Uterus (tissue), 4 donors: ENCODE results near the gene MESD. TPM values are rescaled to one million over a fixed set of nuclear protein-coding genes. Genes with fewer than 3 reads are reported as not detected.

Experiments used
- DNase-seq, 2 donors: peaks; one replicate each; pipeline ENCODE4 v3.0.0-alpha.2; 2019 to 2020
- H3K27ac ChIP-seq, 2 donors: fragments of 200-600 bp; sonication (generic); 1 replicate in 1 of 2; 2 replicates in 1 of 2; pipeline ENCODE4 v1.5.1; 2016 to 2018
- H3K27me3 ChIP-seq, 2 donors: fragments of 200-600 bp; sonication (generic); one replicate each; pipeline ENCODE4 v1.5.1; 2018 to 2019; ENCODE audit warnings: control low read depth in 1 of 2
- H3K36me3 ChIP-seq, 2 donors: fragments of 200-600 bp; sonication (generic); one replicate each; pipeline ENCODE4 v1.5.1; 2019; ENCODE audit warnings: control low read depth in 1 of 2
- H3K4me1 ChIP-seq, 2 donors: fragments of 200-600 bp; sonication (generic); one replicate each; pipeline ENCODE4 v1.5.1; 2018 to 2019; ENCODE audit warnings: control low read depth in 1 of 2
- H3K4me3 ChIP-seq, 2 donors: fragments of 200-600 bp; sonication (generic); 1 replicate in 1 of 2; 2 replicates in 1 of 2; pipeline ENCODE4 v1.5.1; 2018 to 2019; ENCODE audit warnings: mild to moderate bottlenecking in 1 of 2
- H3K9me3 ChIP-seq, 2 donors: fragments of 200-600 bp; sonication (generic); one replicate each; pipeline ENCODE4 v1.5.1; 2019; ENCODE audit warnings: control low read depth in 1 of 2
- POLR2A ChIP-seq, 2 donors: fragments of 450-650 bp; IDR thresholded peaks; one replicate each; pipeline ENCODE4 v1.6.1; 2016; ENCODE audit warnings: antibody characterized with exemption in 2 of 2, mild to moderate bottlenecking in 1 of 2, moderate library complexity in 1 of 2
- intact Hi-C: fragments of 100-400 bp; cut with DNase I; formaldehyde crosslinking; loops from one replicate; pipeline ENCODE4 v1.15.1; 2023; ENCODE audit warnings: low total_unique reads
- total RNA-seq, 4 donors: library from RNA; depleted of rRNA in 3 of 4; stranded (reverse); fragments of >200 nt in 3 of 4; gene quantifications; one replicate each; pipeline versions ENCODE4 v1.1.0 to v1.2.4, GENCODE V29; 2014 to 2023
- TF ChIP-seq, protein P1 (sequence below), 4 experiments: fragments of 200-600 bp in 2 of 4; fragments of 450-650 bp in 2 of 4; sonication (generic) in 2 of 4; IDR thresholded peaks; one replicate each; pipeline ENCODE4 v1.5.1; 2016 to 2019; ENCODE audit warnings: antibody characterized with exemption in 4 of 4, mild to moderate bottlenecking in 2 of 4, moderate library complexity in 1 of 4
- donor health status: DM: yes; HTN: yes; CAD: no.

The MESD gene
- total RNA-seq, 4 donors from 2014 or later = 23.6 to 48.7 (median 27.7) TPM

DNA sequence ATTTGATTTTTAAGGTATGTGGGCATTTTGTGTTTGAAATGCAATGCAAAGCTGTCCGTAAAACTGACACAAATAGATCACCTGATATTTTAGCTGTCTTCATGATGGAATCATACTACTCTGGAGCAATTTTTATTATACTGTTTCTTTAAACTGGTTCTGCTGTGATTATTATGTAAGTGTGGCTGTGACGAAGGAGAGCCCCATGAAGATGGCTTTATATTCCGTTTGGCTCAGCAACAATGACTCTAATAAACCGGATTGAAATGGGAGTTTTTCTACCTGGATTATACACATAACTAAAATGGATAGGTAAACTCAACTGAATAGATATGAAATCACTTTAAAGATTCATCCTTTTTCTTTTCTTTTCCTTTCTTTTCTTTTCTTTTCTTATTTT, 20.5 kb upstream of the MESD start:
- no peaks in the 10 kb centered on the region for H3K9me3 ChIP-seq
- H3K27ac ChIP-seq = no peak overlapping the region
- TF ChIP-seq, protein P1, sequence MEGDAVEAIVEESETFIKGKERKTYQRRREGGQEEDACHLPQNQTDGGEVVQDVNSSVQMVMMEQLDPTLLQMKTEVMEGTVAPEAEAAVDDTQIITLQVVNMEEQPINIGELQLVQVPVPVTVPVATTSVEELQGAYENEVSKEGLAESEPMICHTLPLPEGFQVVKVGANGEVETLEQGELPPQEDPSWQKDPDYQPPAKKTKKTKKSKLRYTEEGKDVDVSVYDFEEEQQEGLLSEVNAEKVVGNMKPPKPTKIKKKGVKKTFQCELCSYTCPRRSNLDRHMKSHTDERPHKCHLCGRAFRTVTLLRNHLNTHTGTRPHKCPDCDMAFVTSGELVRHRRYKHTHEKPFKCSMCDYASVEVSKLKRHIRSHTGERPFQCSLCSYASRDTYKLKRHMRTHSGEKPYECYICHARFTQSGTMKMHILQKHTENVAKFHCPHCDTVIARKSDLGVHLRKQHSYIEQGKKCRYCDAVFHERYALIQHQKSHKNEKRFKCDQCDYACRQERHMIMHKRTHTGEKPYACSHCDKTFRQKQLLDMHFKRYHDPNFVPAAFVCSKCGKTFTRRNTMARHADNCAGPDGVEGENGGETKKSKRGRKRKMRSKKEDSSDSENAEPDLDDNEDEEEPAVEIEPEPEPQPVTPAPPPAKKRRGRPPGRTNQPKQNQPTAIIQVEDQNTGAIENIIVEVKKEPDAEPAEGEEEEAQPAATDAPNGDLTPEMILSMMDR (IDR thresholded peaks at IDR 0.05) = no peak
- TF ChIP-seq POLR2A (IDR thresholded peaks at IDR 0.05) = no peak
- DNase-seq = no peak
- H3K36me3 ChIP-seq = no peaks in the 10 kb centered on the region
- intact Hi-C loops = no loop called here
- no peaks in the 10 kb centered on the region for H3K4me1 ChIP-seq
- H3K27me3 ChIP-seq = no peaks in the 10 kb centered on the region
- H3K4me3 ChIP-seq = no peak overlapping the region

DNA sequence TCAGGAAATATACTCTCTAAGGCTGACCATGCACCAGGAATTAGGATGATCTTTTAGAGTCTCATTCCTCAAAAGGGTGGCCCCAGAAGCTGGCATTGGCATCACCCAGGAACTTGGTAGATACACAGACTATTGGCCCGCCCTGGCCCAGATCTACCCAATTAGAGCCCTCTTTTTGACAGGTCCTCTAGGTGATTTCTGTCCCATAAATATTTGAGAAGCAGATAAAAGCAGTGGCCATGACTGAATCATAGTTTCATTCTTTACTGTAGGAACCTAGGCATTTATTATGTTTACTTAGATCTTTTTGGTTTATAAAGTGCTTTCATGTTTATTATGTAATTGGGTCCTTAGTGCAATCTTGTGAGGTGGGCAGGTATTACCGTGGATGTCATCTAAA, 18.7 kb upstream of the MESD start:
- H3K36me3 ChIP-seq = no peaks in the 10 kb centered on the region
- no peak overlapping the region for H3K27ac ChIP-seq
- no peak for DNase-seq
- H3K9me3 ChIP-seq = no peaks in the 10 kb centered on the region
- no peaks in the 10 kb centered on the region for H3K27me3 ChIP-seq
- TF ChIP-seq, protein P1 (IDR thresholded peaks at IDR 0.05) = no peak
- TF ChIP-seq POLR2A (IDR thresholded peaks at IDR 0.05) = no peak
- peaks cover 3 to 5% of the 10 kb centered on the region in 2 donors for H3K4me1 ChIP-seq
- intact Hi-C loops = no loop called here
- H3K4me3 ChIP-seq = no peak overlapping the region

DNA sequence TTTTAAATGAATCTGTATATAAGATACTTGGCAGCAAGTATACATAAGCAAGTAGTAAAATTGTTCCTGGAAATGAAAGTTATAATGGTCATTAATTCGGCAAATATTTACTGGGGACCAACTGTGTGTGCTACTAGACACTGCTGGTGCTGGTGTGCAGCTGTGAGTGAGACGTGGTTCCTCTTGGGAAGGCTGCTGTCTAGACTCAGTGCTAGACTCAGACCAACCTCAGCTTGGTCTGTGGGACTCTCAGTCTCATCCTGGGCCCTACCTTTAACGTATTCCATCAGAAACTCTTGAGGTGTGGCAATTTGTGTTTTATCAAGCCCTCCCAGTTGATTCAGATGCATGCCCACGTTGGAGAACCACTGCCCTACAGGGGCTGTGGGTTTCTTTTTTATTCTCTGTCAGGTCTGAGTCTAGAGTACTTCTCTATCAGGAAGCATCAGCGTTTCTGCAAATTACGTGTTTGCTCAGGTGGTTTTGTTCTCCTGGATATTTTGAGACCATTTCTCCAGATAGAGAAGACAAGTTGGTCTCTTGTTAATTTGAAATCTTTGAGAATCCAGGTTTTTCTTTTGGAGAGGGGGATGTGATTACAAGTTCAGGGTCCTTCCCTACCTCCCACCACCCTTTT, 17.9 kb upstream of the MESD start:
- DNase-seq = no peak
- no peak overlapping the region for H3K27ac ChIP-seq
- H3K4me3 ChIP-seq = no peak overlapping the region
- intact Hi-C loops = no loop called here
- H3K36me3 ChIP-seq = no peaks in the 10 kb centered on the region
- no peaks in the 10 kb centered on the region for H3K27me3 ChIP-seq
- H3K9me3 ChIP-seq = no peaks in the 10 kb centered on the region
- peaks cover 3 to 9% of the 10 kb centered on the region in 2 donors for H3K4me1 ChIP-seq
- TF ChIP-seq, protein P1 (IDR thresholded peaks at IDR 0.05) = no peak
- TF ChIP-seq POLR2A (IDR thresholded peaks at IDR 0.05) = no peak

DNA sequence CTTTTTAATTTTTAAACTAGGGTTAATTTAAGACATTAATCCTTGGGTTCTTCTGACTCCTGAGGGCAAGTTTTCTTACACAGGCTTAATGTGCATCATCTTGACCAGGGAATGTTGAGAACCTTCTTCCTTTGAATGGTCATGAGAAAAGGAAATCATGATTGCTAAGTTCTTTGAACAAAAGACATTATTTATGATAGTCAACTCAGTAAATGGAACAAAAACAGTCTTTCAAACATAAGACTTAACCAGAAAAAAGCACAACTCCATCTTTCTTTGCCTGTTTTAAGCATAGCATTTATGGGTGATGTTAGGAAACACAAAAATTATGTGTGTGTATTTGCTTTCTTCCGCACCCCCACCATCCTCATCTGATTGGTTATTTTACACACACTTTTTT, 16.5 kb upstream of the MESD start:
- TF ChIP-seq, protein P1 (IDR thresholded peaks at IDR 0.05) = no peak
- TF ChIP-seq POLR2A (IDR thresholded peaks at IDR 0.05) = no peak
- H3K4me1 ChIP-seq = peaks cover 3 to 15% of the 10 kb centered on the region in 2 donors
- no peak overlapping the region for H3K4me3 ChIP-seq
- no peak for DNase-seq
- peak overlapping the region in 1 of 2 donors; percentile 50 for H3K27ac ChIP-seq
- H3K9me3 ChIP-seq = no peaks in the 10 kb centered on the region
- intact Hi-C loops = no loop called here
- no peaks in the 10 kb centered on the region for H3K27me3 ChIP-seq
- H3K36me3 ChIP-seq = no peaks in the 10 kb centered on the region

DNA sequence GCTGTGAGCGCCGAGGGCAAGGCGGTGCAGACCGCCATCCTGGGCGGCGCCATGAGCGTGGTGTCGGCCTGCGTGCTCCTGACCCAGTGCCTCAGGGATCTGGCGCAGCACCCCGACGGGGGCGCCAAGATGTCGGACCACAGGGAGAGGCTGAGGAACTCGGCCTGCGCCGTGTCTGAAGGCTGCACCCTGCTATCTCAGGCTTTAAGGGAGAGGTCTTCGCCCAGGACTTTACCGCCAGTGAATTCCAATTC, 13.4 kb upstream of the MESD start:
- Histone ChIP-seq H3K27me3 (no peaks in the 10 kb centered on the region), H3K27ac (peak overlapping the region in 1 of 2 donors; percentile 92), H3K9me3 (no peaks in the 10 kb centered on the region), H3K4me3 (no peak overlapping the region), H3K4me1 (peaks cover 3 to 15% of the 10 kb centered on the region in 2 donors), H3K36me3 (no peaks in the 10 kb centered on the region)
- TF ChIP-seq, protein P1 (IDR thresholded peaks at IDR 0.05) = no peak
- DNase-seq = no peak
- intact Hi-C loops = no loop called here
